HG03469 (cell line): Measurements from ENCODE around the gene PTPRN2.

Source experiments
- ATAC-seq: cut with Tn5 transposase; IDR thresholded peaks from one replicate; pipeline ENCODE4 v1.9.1; 2021; ENCODE audit warnings: mild to moderate bottlenecking, moderate library complexity, moderate number of reproducible peaks; ENCODE audit not compliant: unreplicated experiment

The PTPRN2 gene

DNA sequence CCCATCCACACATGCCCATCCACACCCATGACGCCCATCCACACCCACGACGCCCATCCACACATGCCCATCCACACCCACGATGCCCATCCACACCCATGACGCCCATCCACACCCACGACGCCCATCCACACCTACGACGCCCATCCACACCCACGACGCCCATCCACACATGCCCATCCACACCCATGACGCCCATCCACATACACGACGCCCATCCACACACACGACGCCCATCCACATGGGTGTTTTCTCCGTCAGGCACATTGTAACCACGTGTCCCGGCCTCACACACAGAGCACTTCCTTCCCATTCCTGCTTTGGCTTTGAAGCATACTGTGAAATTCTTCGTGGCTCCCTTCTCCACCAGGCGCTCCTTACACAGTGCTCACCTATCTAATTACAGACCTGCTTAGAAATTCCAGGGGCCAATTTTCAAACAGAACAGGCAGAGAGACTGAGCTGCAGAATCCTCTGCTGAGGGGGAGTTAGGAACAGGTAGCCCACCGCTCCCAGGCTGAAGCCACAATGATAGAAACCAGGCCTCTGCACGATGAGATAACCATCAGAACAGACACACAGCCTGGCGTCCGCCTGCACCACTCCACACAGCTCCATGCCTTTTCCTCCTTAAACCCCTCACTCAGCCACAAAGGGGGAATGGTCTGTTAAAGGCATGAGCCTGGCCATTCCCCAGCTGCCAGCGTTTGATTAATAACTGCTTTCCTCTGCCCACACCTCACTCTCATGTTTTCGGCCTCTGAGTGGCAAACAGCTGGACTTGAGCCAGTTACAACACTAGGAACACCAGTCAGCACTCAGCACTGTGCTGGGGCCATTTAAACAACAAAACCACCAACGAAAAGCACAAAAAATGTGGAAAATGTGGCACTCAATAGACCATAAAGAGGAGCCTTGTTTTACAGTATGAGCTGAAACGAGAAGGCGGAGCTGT is 501.6 kb downstream of the PTPRN2 start:
- no peak for ATAC-seq

DNA sequence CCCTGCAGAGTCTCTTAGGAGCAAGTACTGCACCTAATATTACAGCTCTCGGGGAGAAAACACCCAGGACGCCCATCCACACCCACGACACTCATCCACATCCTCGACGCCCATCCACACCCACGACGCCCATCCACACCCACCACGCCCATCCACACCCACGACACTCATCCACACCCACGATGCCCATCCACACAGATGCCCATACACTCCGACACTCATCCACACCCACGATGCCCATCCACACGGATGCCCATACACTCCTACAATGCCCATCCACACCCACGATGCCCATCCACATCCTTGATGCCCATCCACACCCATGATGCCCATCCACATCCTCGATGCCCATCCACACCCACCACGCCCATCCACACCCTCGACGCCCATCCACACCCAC is 503.1 kb downstream of the PTPRN2 start:
- no peak for ATAC-seq

DNA sequence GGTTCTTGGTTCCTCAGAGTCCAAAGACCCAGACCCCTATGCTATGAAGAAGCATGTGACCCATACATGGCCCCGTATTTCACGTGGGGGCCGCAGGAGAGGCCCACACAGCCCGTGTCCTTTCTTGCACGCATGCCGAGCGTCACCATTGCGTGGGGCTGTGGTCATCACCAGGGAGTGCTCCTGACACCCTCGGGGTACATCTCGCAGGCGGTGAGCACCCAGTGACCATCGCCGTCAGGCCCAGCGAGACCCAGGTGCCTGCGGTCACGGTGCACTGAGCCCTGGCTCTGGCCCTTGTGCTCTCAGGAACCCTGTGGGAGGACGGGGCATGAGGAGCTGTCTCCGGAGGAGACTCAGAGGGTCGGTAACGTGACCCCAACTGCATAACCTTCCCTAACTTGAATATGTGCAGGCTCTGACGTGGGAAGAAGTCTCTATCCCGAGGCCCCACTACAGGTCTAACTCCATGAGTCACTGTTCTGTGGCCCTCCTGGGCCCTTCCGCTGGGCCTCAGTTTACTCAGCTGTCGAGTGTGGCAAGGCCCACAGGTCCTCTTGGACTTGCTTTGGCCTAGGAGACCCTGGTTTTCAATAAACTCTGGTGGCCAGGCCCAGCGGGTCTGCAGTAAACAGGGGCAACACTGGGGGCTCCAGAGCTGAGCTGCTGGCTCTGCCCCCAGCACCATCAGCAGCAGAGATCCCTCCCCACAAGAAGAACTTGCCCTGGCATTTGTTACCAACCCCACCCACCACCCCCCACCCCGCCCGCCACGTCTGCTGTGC is 503.9 kb downstream of the PTPRN2 start:
- ATAC-seq, result no peak

DNA sequence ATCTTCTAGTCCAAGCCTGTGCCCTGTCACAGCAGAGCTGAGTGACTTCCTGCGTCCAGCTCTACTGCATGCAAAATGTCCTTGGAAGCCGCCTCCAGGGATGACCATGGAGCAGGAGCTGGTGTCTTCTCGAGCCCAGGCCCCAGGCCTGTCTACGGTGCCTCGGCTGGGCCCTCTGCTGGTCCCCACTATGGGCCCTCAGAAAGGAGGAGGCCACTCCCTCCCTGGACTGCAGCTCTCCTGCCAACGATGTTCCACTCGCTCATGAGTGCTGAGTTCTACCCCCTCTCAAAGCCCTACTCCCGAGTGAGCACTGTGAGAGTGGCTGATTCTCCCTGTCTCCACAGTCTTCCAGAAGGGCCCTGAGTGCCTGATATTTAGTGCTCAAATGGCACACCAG is 504.9 kb downstream of the PTPRN2 start:
- ATAC-seq, result no peak

DNA sequence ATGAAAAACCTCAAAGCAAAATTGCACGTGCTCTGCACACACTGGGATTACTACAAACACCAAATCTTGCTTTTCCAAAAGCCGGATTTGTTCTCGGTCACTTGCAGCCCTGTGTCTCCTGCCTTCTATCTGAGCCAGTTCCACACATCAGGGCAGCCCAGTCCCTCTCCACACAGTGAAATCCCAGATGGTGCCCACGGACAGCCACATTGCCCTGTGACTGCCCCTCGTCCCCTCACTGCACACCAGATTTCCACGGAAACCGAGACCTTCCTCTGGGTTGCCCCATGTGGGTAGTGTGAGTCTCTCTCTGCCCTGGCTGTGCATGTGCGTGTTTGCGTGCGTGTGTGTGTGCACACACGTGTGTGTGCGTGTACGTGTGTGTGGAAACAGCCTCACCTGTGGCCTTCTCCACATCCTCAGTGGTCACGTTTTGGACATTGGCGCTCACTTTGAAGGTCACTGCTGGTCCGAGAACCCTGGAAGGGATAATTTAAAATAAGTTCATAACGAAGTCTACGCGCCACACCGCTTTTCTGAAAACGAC is 506.7 kb downstream of the PTPRN2 start:
- ATAC-seq, result no peak

DNA sequence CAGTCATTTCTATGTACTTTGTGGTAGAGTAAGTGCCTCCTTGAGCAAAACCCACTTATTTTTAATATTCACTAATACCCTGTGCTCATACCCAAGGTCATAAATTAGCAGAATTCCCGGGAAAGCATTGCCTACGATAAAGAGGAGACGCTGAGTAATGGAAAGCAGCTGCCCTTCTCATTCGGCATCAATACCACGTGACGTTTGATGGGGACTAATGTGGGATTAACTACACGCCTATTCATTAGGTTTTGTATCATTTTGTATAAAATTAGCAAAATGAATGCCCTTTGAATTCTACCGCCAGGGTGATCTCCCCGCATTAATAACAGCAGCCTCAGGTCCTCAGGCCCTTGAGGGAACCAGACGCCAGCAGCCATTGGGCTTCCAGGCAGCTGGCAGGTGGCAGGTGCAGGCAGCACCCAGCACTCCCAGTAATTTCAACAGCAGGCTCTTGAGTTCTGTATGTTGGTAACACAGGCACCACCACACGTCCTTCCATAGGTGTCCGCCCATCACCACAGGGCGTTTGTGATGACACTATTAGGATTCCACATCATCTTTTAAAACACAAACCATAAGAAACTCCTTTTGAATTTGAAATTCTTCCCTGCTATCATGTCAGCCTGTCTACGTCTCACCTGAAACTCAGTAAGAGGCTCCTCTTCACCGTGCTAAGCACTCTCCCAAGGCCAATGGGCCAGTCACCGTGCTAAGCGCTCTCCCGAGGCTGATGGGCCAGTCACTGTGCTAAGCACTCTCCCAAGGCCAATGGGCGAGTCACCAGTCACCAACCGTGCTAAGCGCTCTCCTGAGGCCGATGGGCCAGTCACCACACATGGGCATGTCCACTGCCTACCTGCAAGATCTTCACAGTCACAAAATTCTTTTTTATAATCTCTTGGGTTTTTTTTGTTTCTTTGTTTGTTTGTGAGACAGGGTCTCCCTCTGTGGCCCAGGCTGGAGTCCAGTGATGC is 509.4 kb downstream of the PTPRN2 start:
- ATAC-seq, result no peak

DNA sequence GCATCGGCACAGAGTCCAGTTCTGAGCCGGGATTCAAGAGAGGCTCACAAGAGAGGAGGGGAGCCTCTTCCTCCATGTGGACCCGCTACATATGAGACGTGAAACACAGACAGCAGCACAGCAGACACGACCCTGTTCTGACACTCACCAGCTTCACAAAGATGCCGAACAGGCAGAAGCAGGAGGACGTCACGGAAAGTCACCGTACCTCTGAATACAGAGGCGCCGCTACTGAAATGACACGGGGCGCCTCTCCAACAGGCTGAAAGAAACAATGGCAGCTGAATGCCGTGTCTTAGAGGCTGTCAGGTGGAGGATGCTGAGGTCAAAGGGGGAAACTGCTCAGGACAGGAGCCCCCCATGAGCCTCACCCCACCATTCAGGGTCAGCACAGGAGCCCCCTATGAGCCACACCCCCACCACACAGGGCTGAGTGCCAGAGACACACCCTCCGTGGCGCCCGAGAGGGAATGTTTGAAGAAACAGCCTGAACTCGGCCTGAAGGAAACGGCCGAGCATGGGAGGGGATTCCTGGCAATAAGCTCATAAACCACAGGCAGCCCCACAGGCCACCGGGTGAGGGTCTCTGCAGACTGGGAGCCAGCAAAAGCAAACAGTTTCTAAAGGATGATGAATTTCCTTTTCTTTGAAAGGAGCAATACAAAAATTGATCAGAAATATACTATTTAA is 510.3 kb downstream of the PTPRN2 start:
- no peak for ATAC-seq

DNA sequence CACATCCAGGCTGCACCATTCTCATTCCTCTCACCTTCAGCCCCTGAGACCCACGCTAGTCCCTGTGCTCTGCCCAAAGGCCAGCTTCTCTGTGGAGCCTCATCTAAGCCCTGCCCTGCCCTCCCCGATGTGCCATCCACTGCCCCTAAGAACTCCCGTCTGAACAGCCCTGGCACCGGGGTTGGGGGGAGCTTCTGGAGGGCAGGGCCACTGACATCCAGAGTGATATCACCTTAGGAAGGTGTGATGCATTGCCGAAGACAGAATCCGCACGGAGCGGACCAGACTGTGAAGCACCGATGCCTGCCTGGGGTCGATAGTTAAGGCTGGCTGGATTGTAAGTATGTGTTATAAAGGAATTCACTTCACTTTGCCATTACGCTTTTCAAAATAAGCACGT is 511.0 kb downstream of the PTPRN2 start:
- ATAC-seq, result no peak

DNA sequence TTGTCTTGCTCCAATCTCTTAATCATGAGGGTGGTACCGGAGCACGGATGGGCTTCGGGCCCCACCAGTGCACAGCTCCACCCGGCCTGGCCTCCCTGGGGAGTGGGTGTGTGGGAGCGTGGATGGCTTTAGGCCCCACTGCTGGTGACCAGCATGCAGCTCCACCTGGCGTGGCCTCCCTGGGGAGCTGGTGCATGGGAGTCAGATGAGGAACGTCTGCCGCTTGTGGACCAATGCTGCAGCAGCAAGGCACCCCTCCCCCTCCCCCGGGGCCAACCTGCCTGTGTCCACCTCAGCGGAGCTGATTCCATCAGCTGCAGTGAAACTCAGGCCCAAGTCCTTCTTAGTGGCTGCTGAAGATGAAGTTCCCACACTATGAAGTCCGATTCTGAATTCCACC is 511.4 kb downstream of the PTPRN2 start:
- ATAC-seq, result no peak

DNA sequence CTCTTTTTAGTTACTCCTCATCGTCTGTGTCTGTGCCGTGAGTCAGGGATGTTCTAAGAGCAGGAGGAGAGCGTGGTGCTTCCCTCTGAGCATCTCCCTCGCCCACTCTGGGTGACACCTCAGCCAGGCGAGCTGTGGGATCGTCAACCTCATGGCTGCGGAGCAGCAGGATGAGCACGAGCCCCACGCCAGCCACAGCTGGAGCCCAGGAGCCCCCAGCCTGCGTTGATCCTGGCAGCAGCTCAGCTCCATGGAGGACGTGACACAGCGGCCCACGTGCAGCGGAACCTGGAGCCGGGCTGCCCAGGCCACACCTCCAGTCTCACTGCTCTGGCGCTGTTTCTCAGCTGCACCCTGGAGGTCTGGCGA is 512.0 kb downstream of the PTPRN2 start:
- ATAC-seq, result no peak

DNA sequence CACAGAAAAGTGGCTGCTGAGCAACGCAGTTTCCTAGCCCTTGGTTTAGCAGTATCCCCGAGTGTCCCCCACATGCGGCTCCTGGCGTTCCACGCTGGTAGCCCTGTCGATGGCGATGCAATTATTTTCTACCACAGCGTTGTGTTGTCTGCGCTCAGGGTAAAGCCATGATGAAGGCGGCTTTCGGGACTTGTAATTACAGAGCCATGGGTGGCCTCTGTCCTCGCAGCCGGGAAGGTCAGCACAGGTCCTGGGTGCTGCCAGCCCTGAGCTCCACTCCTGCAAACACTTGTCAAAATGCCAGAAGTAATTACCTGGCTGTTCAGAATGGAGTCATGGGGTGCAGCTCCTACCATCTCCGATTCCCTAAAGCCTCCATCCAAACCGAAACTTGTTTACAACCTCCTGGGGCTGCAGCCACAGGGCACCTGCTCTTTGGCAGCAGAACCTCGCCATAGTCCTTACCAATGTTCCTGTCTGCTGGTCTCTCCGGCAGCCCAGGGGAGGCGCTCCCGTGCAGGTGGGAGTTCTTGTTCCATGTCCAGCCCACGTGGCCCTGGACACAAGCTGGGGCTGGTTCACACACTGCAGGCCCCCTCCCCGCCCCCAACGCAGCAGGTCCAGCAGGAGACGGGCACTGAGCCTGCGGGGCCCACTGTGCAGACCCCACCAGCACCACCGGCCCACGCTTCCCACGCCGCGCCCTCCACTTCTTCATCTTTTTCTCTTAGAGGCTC is 512.6 kb downstream of the PTPRN2 start:
- no peak for ATAC-seq

DNA sequence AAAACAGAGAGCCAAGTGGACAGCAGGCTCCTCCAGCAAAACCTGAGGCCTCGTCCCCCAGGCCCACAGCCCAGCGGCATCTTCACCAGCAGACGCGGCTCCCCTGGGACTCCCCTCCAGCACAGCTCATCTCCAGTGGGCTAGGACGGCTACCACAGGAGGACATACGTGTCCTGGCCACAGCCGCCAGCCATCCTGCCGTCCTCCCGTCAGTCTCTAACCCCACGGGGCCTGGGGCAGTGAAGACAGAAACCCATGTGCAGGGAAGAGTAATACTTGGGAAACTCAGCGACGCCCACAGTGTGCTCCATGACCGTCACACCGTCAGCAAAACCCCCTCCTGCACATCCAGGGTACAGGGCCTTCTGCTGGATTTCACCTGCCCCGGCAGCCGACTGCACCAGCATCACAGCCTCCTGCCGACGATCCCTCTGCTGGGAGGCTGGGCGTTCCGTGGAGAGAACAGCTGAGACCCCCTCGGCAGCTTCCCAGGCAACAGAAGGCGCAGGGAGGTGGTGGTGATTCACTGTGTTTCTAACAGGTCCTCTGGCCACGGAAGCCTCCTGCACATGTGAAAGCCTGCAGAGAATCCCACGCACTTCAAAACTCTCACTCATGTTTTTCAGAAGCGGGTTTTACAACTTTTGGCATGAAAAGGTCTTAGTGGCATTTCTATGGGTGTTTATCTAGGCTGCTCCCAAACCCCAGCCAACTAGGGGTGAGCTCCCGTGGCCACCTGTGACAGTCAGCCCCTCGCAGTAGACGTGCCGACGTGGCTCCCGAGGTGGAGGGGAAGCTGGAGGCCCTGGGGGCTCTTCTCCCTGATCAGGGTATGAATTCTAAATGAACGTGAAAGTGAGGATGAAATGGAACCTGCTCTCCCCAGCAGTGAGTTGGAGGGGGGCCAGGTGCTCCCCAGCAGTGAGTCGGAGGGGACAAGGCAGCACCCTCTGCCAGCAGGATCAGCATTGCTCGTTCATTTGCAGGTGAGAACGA is 513.5 kb downstream of the PTPRN2 start:
- ATAC-seq, result no peak

DNA sequence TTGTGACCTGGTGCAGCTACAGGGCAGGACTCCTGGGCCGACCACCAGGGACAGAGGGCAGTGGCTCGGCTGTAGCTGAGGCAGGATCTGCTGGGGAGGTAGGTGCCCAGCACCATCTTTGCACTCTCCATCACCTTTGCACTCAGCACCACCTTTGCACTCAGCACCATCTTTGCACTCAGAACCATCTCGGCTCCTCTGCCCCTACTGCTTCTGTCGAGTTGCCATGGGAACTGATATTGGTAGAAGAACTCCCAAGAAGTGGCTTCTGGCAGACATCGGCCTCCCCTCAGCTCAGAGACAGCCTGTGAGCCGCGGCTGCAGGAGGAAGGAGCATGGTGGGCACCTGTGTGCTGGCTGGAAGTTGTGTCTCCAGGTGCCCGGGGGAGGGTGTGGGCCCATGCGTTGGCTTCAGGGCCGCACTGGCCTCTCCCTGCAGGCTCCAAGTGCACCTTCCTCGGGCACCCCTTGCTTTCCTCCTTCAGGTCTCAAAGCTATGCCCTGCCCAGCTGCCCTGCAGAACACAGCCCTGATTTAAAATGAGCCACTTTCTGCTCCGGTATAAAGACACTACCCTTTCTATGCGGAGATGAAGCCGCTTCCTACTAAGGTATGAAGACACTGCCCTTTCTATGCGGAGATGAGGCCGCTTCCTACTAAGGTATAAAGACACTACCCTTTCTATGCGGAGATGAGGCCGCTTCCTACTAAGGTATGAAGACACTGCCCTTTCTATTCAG is 514.5 kb downstream of the PTPRN2 start:
- ATAC-seq, result no peak

DNA sequence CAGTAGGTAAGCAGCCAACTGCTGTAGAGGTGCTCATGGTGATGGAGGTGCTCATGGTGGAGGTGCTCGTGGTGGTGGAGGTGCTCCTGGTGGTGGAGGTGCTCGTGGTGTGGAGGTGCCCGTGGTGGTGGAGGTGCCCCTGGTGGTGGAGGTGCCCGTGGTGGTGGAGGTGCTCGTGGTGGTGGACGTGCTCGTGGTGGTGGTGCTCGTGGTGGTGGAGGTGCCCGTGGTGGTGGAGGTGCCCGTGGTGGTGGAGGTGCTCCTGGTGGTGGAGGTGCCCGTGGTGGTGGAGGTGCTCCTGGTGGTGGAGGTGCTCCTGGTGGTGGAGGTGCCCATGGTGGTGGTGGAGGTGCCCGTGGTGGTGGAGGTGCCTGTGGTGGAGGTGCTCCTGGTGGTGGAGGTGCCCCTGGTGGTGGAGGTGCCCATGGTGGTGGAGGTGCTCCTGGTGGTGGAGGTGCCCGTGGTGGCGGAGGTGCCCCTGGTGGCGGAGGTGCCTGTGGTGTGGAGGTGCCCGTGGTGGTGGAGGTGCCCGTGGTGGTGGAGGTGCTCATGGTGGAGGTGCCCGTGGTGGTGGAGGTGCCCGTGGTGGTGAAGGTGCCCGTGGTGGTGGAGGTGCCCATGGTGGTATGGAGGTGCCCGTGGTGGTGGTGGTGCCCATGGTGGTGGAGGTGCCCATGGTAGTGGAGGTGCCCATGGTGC is 517.3 kb downstream of the PTPRN2 start:
- ATAC-seq, result no peak

DNA sequence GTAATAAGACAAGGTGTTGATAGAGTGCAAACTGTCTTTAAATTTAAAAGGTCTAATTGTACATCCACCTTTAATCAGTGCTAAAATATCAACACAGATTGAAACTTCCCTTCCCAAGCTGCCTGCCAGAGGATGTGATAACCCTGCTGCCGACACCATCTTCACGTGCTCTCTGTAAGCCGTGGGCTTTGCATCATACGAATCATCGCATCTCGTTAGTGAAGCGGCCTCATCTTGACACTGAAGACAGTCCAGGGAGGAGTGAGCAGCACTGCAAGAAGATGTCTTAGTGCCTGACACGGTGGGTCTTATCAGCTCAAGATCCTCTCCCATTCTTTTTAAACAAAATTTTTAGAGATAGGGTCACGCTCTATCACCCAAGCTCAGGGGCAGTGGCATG is 518.8 kb downstream of the PTPRN2 start:
- ATAC-seq, result no peak

DNA sequence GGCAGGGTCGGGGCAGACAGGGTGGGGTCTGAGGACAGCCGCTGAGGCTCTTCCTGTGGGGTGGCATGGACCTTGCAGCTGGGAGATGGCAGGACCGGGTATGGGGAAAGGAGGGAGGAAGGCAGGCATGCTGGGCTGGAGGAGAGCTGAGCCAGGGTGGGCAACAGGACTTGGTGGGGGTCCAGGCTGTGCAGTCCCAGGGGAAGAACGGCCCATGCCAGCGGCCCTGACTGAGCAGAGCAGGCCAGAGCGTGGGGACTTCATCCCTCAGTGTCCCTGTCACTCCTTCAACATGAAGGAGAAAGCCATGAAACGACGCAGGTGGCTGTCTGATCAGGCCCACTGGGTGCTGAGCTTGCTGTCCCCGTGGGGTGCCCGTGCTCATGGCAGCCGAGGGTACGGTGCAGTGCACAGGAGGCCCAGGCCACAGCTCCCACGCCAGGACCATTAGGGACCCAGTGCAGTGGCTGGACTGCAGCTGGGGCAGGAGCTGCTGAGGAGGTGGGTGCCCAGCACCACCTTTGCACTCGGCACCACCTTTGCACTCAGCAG is 519.6 kb downstream of the PTPRN2 start:
- no peak for ATAC-seq
